ENCODE data around the gene CCDC57. TPM values are rescaled to one million over a fixed set of nuclear protein-coding genes. Genes with fewer than 3 reads are reported as not detected.

Gene CCDC57
- total and polyA plus RNA-seq, 2 of the 8 experiments (the other 6 are each of a cell fraction or from before 2014, with no cell fraction given), result 8.4 to 12.9 TPM

DNA sequence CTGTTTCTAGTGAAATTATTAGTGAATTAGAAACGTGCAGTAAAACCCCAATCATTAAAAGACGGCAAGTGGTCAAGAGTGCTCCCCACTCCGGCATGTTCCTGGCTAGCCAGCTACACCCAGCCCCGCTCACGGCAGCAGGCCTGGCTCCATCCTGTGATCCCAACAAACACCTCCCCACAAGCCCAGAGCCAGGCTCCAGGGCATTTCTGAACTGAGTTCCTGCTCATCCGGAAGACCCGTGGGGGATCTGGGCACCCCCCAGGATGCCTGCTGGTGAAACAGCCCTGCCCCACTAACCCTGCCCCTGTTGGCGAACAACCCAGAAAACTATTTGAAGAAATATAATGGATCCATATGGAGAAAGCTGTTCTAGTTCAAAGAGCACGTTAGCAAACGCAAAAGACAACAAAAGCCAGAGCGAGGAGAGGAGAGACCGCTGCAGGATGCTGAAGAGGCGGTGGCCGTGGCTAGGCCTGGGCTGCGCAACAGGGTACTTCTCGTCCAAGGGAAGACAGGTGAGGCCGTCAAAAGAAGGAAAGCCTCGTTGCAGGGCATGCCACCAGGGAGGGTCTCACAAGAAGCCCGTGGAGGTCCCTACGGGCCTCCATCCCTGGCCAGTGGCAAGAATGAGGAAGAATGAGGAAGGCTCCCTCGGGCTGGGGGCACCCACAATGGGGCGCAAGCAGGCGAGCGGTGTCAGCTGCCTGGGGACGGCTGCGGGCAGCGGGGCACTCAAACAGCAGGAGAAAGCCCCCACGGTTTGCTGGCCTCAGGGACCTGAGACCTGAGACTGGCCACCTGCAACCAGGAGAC, 35.4 kb upstream of the CCDC57 start:
- Histone ChIP-seq H2BK12ac (ENCODE audit: low read depth, low read length) (no peak overlapping the region), H3K23me2 (ENCODE audit: low read depth, low read length) (no peaks in the 10 kb centered on the region), H2BK120ac (replicated peaks; ENCODE audit: low read depth, low read length) (no peak overlapping the region), H3K4ac (replicated peaks; ENCODE audit: insufficient read length, low read depth, low read length) (no peak overlapping the region), H2AK5ac (ENCODE audit: low read depth, low read length) (no peak overlapping the region), H3K27ac (ENCODE audit: low read depth, low read length) (no peak overlapping the region), H3K79me1 (ENCODE audit: low read depth, low read length) (peaks cover 27% of the 10 kb centered on the region), H4K20me1 (replicated peaks in 1 of 2; ENCODE audit: control insufficient read depth in 1 of 2, insufficient read depth in 2 of 2, low read length in 2 of 2) (peaks cover 51 to 55% of the 10 kb centered on the region in 2 experiments), H3K18ac (ENCODE audit: extremely low read depth, low read length) (no peak overlapping the region), H3K4me1 (replicated peaks in 1 of 4; ENCODE audit: control insufficient read depth in 3 of 4, insufficient read depth in 4 of 4, low read length in 3 of 4) (no peaks in the 10 kb centered on the region; a peak in 1 of 7 replicates), H3K4me3 (ENCODE audit: extremely low read depth in 1 of 4, insufficient read depth in 2 of 4, low read depth in 3 of 4, low read length in 4 of 4) (no peak overlapping the region), H4K8ac (ENCODE audit: extremely low read depth, insufficient read depth, low read length) (no peak overlapping the region), H2BK20ac (ENCODE audit: low read length) (no peak overlapping the region), H3K4me2 (ENCODE audit: insufficient read depth in 1 of 2, low read depth in 2 of 2, low read length in 2 of 2) (no peak overlapping the region), H2AFZ (ENCODE audit: low read length) (no peak overlapping the region), H4K91ac (replicated peaks; ENCODE audit: insufficient read length, low read length) (no peak overlapping the region), H2BK15ac (ENCODE audit: low read length) (no peak overlapping the region), H3K56ac (replicated peaks; ENCODE audit: insufficient read length, low read depth, low read length) (no peak overlapping the region), H3K23ac (ENCODE audit: insufficient read length) (no peak overlapping the region), H4K5ac (ENCODE audit: insufficient read length, low read depth, low read length) (no peak overlapping the region), H3K9ac (replicated peaks in 1 of 4; ENCODE audit: extremely low read depth in 1 of 4, low read depth in 3 of 4, low read length in 3 of 4) (no peak overlapping the region), H3K9me3 (ENCODE audit: insufficient read depth in 2 of 2, low read depth in 1 of 2, low read length in 1 of 2) (no peaks in the 10 kb centered on the region; a peak in 1 of 4 replicates), H3K14ac (ENCODE audit: insufficient read length) (no peak overlapping the region), H3K79me2 (ENCODE audit: control insufficient read depth in 1 of 2, insufficient read depth in 2 of 2, low read length in 2 of 2) (peaks cover 0 to 34% of the 10 kb centered on the region in 2 experiments; a peak in 1 of 4 replicates), H3K36me3 (ENCODE audit: control insufficient read depth in 2 of 4, insufficient read depth in 4 of 4, low read length in 3 of 4) (peaks cover 59 to 98% (median 94%) of the 10 kb centered on the region in 4 experiments), H2BK5ac (ENCODE audit: low read depth, low read length) (no peak overlapping the region), H3K27me3 (replicated peaks in 1 of 4; ENCODE audit: control insufficient read depth in 3 of 4, extremely low read depth in 1 of 4, insufficient read depth in 3 of 4, low read length in 3 of 4) (no peaks in the 10 kb centered on the region)
- POLR2A ChIA-PET (ENCODE audit: partially characterized antibody), result interaction anchor here (1.5 kb wide), 1 partner anchor 8 kb away, joined by 4 read pairs; no protein-coding TSS in a partner anchor
- 95% methylated on average over 28 of the region's 28 CpGs; no CpG with 5 or more reads in 1 of the 2 experiments for WGBS, 2 experiments (ENCODE audit: extremely low coverage in 1 of 2, insufficient coverage in 1 of 2, insufficient read length in 1 of 2, insufficient replicate concordance in 2 of 2, low coverage in 1 of 2, low lambda C conversion rate in 2 of 2, missing lambda C conversion rate in 1 of 2)
- DNase-seq (ENCODE audit: low read depth in 1 of 2, low spot score in 2 of 2) (no peak), FAIRE-seq (no peak)
- CTCF ChIA-PET (ENCODE audit: partially characterized antibody), result interaction anchor here (0.9 kb wide), 1 partner anchor 10 kb away, joined by 3 read pairs; no protein-coding TSS in a partner anchor
- TF ChIP-seq EGR1 (IDR thresholded peaks at IDR 0.05; ENCODE audit: borderline replicate concordance, low read depth, low read length) (no peak), TEAD4 (IDR thresholded peaks at IDR 0.05; ENCODE audit: low read depth, low read length) (no peak), JUN (IDR thresholded peaks at IDR 0.05; ENCODE audit: low read depth, low read length) (no peak), SIRT6 (IDR thresholded peaks at IDR 0.05; ENCODE audit: low read length) (no peak), RFX5 (IDR thresholded peaks at IDR 0.05; ENCODE audit: borderline replicate concordance, low read depth, low read length) (no peak), TAF1 (IDR thresholded peaks at IDR 0.05; ENCODE audit: low read depth, low read length) (no peak), GABPA (IDR thresholded peaks at IDR 0.05; ENCODE audit: borderline replicate concordance, insufficient read depth, low read length) (no peak), POLR2AphosphoS5 (IDR thresholded peaks at IDR 0.05; ENCODE audit: low read depth, low read length) (no peak), BACH1 (IDR thresholded peaks at IDR 0.05; ENCODE audit: low read length) (no peak), ATF2 (IDR thresholded peaks at IDR 0.05; ENCODE audit: low read length) (no peak), POLR2A (IDR thresholded peaks at IDR 0.05; ENCODE audit: control extremely low read depth in 1 of 2, low read depth in 2 of 2, low read length in 2 of 2) (no peak)
